Measurements from ENCODE around the gene GRM7. TPM values are rescaled to one million over a fixed set of nuclear protein-coding genes. Genes with fewer than 3 reads are reported as not detected.

GRM7 gene
- total RNA-seq, 1 experiment from 2014 or later = not detected

DNA sequence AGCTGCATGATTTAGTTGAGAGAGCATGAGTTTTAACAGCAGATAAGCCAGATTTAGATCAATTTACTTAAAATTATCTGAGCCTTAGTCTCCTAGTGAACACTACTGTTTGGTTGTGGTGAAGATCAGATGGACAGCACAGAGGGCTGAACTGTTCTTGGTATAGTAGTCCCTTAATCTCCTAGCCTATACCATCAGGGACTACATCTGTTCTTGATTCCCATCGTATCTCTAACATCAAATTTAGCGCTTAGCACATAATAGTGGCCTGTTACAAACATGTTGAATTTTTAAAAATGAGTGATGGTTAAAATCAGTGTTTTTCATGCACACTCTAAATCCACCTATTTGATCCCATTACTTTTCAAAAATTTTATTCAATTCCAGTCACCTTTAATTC lies 507.7 kb downstream of the GRM7 start:
- H3K27me3 ChIP-seq (ENCODE audit: insufficient read depth, low read length) = no peaks in the 10 kb centered on the region
- BruUV-seq (replicated peaks) = no TSS peak
- no peaks in the 10 kb centered on the region for H3K9me2 ChIP-seq (ENCODE audit: insufficient read depth)
- no peaks in the 10 kb centered on the region for H4K20me1 ChIP-seq (ENCODE audit: insufficient read depth)
- CTCF ChIA-PET = no interaction called here
- no peaks in the 10 kb centered on the region for H3K36me3 ChIP-seq (ENCODE audit: control insufficient read depth in 1 of 2, insufficient read depth in 2 of 2, low read length in 2 of 2)
- RAD21 ChIA-PET (ENCODE audit: low non-redundant PET in 1 of 2, low total read pairs in 2 of 2, uncharacterized antibody in 2 of 2, unreplicated experiment in 2 of 2) = no interaction called here
- H3K4me1 ChIP-seq (ENCODE audit: control insufficient read depth in 1 of 2, insufficient read depth in 2 of 2, low read length in 2 of 2) = no peaks in the 10 kb centered on the region
- no peak overlapping the region for H3K27ac ChIP-seq (ENCODE audit: low read depth, low read length)
- no peak for ATAC-seq
- intact Hi-C loops (cut with micrococcal nuclease) = no loop called here
- no peak overlapping the region for H3K4me2 ChIP-seq (ENCODE audit: low read length)
- H3K9ac ChIP-seq (ENCODE audit: low read length) = no peak overlapping the region
- DNase-seq (ENCODE audit: low read depth, low spot score) = no peak
- no peaks in the 10 kb centered on the region for H3K79me2 ChIP-seq (ENCODE audit: insufficient read depth, low read length)
- no peak overlapping the region for H3K4me3 ChIP-seq (replicated peaks in 1 of 2; ENCODE audit: low read depth in 1 of 2, low read length in 2 of 2)
- H2AFZ ChIP-seq (ENCODE audit: low read depth, low read length, poor library complexity, severe bottlenecking) = no peak overlapping the region
- POLR2A ChIA-PET = no interaction called here
- no peak for TF ChIP-seq JUND (IDR thresholded peaks at IDR 0.05)
- TF ChIP-seq, protein P1, sequence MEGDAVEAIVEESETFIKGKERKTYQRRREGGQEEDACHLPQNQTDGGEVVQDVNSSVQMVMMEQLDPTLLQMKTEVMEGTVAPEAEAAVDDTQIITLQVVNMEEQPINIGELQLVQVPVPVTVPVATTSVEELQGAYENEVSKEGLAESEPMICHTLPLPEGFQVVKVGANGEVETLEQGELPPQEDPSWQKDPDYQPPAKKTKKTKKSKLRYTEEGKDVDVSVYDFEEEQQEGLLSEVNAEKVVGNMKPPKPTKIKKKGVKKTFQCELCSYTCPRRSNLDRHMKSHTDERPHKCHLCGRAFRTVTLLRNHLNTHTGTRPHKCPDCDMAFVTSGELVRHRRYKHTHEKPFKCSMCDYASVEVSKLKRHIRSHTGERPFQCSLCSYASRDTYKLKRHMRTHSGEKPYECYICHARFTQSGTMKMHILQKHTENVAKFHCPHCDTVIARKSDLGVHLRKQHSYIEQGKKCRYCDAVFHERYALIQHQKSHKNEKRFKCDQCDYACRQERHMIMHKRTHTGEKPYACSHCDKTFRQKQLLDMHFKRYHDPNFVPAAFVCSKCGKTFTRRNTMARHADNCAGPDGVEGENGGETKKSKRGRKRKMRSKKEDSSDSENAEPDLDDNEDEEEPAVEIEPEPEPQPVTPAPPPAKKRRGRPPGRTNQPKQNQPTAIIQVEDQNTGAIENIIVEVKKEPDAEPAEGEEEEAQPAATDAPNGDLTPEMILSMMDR (IDR thresholded peaks at IDR 0.05 in 2 of 3, conservative IDR thresholded peaks at IDR 0.05 in 1 of 3; ENCODE audit: borderline replicate concordance in 1 of 3, insufficient read depth in 1 of 3, low read depth in 2 of 3, low read length in 2 of 3) = no peak
- no peak for TF ChIP-seq YY1 (IDR thresholded peaks at IDR 0.05; ENCODE audit: extremely low read depth, insufficient replicate concordance, low read depth, low read length)
- H3K9me3 ChIP-seq (ENCODE audit: control insufficient read depth in 1 of 2, insufficient read depth in 1 of 2, low read depth in 1 of 2, low read length in 2 of 2) = no peaks in the 10 kb centered on the region

DNA sequence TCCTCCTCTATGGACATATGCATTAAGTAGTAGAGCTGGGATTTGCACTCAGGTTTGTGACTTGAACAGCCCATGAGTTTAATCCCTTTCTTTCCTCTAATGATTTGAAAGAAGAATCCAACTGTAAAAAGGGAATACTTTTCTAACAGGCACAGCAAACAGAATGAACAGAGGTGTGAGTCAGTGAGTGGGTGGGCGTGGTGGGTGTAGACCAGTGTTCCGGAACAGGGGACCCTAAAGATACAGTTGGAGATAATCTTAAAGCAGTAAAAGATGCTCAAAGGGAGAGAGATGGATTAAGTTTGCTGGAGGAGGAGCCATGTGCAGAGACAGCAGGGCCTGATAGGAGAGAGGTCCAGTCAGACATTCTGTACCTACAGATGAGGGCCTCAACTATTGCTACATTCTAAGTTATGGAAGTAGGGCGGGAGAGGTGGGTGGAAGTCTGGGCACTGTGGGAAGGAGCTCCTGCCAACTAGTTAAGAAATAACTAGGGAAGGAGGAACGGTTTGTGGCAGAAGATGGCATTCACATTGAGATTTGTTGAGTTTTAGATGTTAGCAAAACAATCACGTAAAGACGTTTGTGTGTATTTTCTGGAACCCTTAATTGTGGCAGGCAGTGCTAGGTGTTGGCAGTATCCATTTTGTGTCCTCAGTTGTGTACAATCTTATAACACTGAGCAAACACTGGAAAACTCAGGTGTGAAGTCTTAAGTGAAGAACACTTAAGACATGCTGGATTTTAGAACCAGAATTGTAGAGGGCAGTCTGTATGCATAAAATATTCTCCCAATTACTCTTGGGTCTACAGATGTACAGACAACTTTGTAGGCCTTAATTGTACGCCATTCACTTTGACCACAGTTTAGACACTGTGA lies 511.0 kb downstream of the GRM7 start:
- ATAC-seq (no peak), DNase-seq (ENCODE audit: low read depth, low spot score) (no peak)
- RAD21 ChIA-PET (ENCODE audit: low non-redundant PET in 1 of 2, low total read pairs in 2 of 2, uncharacterized antibody in 2 of 2, unreplicated experiment in 2 of 2) = no interaction called here
- H3K79me2 ChIP-seq (ENCODE audit: insufficient read depth, low read length) = no peaks in the 10 kb centered on the region
- H2AFZ ChIP-seq (ENCODE audit: low read depth, low read length, poor library complexity, severe bottlenecking) = no peak overlapping the region
- CTCF ChIA-PET = no interaction called here
- BruUV-seq (replicated peaks) = no TSS peak
- H3K4me3 ChIP-seq (replicated peaks in 1 of 2; ENCODE audit: low read depth in 1 of 2, low read length in 2 of 2) = no peak overlapping the region
- no peak overlapping the region for H3K9ac ChIP-seq (ENCODE audit: low read length)
- H3K27me3 ChIP-seq (ENCODE audit: insufficient read depth, low read length) = no peaks in the 10 kb centered on the region
- TF ChIP-seq CEBPB (IDR thresholded peaks at IDR 0.05; ENCODE audit: low read depth) (no peak), SIN3A (IDR thresholded peaks at IDR 0.05; ENCODE audit: low read depth) (no peak), CBX3 (IDR thresholded peaks at IDR 0.05; ENCODE audit: low read depth) (no peak), EZH2 (IDR thresholded peaks at IDR 0.05) (no peak), TCF7L2 (IDR thresholded peaks at IDR 0.05; ENCODE audit: borderline replicate concordance, extremely low read depth, insufficient read depth, insufficient read length) (no peak), FOSL1 (IDR thresholded peaks at IDR 0.05; ENCODE audit: low read depth) (no peak)
- TF ChIP-seq, protein P2, sequence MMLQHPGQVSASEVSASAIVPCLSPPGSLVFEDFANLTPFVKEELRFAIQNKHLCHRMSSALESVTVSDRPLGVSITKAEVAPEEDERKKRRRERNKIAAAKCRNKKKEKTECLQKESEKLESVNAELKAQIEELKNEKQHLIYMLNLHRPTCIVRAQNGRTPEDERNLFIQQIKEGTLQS (IDR thresholded peaks at IDR 0.05) = no peak
- TF ChIP-seq, protein P3, sequence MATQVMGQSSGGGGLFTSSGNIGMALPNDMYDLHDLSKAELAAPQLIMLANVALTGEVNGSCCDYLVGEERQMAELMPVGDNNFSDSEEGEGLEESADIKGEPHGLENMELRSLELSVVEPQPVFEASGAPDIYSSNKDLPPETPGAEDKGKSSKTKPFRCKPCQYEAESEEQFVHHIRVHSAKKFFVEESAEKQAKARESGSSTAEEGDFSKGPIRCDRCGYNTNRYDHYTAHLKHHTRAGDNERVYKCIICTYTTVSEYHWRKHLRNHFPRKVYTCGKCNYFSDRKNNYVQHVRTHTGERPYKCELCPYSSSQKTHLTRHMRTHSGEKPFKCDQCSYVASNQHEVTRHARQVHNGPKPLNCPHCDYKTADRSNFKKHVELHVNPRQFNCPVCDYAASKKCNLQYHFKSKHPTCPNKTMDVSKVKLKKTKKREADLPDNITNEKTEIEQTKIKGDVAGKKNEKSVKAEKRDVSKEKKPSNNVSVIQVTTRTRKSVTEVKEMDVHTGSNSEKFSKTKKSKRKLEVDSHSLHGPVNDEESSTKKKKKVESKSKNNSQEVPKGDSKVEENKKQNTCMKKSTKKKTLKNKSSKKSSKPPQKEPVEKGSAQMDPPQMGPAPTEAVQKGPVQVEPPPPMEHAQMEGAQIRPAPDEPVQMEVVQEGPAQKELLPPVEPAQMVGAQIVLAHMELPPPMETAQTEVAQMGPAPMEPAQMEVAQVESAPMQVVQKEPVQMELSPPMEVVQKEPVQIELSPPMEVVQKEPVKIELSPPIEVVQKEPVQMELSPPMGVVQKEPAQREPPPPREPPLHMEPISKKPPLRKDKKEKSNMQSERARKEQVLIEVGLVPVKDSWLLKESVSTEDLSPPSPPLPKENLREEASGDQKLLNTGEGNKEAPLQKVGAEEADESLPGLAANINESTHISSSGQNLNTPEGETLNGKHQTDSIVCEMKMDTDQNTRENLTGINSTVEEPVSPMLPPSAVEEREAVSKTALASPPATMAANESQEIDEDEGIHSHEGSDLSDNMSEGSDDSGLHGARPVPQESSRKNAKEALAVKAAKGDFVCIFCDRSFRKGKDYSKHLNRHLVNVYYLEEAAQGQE (IDR thresholded peaks at IDR 0.05; ENCODE audit: low read depth) = no peak
- H4K20me1 ChIP-seq (ENCODE audit: insufficient read depth) = no peaks in the 10 kb centered on the region
- H3K9me3 ChIP-seq (ENCODE audit: control insufficient read depth in 1 of 2, insufficient read depth in 1 of 2, low read depth in 1 of 2, low read length in 2 of 2) = no peaks in the 10 kb centered on the region
- no peak overlapping the region for H3K27ac ChIP-seq (ENCODE audit: low read depth, low read length)
- no peak overlapping the region for H3K4me2 ChIP-seq (ENCODE audit: low read length)
- intact Hi-C loops (cut with micrococcal nuclease) = no loop called here
- no peaks in the 10 kb centered on the region for H3K9me2 ChIP-seq (ENCODE audit: insufficient read depth)
- H3K36me3 ChIP-seq (ENCODE audit: control insufficient read depth in 1 of 2, insufficient read depth in 2 of 2, low read length in 2 of 2) = no peaks in the 10 kb centered on the region
- no peaks in the 10 kb centered on the region for H3K4me1 ChIP-seq (ENCODE audit: control insufficient read depth in 1 of 2, insufficient read depth in 2 of 2, low read length in 2 of 2)
- POLR2A ChIA-PET = no interaction called here
